Mesenchymal stem cell (in vitro differentiated cells and primary cell): Measurements from ENCODE around the gene SIDT2.

Experiments
- DNase-seq: peaks from one replicate; pipeline ENCODE4 v3.0.0-alpha.2; 2013
- H2AFZ ChIP-seq: one replicate; pipeline ENCODE4 v1.6.1; 2013; ENCODE audit warnings: low read depth, mild to moderate bottlenecking, control low read depth, inconsistent platforms, low read length, moderate library complexity
- H2AK5ac ChIP-seq: 2 replicates; pipeline ENCODE4 v1.6.1; 2013; ENCODE audit warnings: low read length, moderate library complexity, mild to moderate bottlenecking, inconsistent platforms; ENCODE audit not compliant: severe bottlenecking
- H2BK120ac ChIP-seq: one replicate; pipeline ENCODE4 v1.6.1; 2013; ENCODE audit warnings: low read depth, mild to moderate bottlenecking, inconsistent platforms, low read length, moderate library complexity
- H2BK12ac ChIP-seq, 2 experiments: one replicate each; pipeline ENCODE4 v1.6.1; 2013; ENCODE audit warnings: inconsistent platforms in 2 of 2, low read length in 2 of 2, mild to moderate bottlenecking in 2 of 2, moderate library complexity in 2 of 2, control low read depth in 1 of 2
- H2BK15ac ChIP-seq: one replicate; pipeline ENCODE4 v1.6.1; 2013; ENCODE audit warnings: mild to moderate bottlenecking, low read depth, inconsistent platforms; ENCODE audit not compliant: poor library complexity, severe bottlenecking
- H2BK5ac ChIP-seq: 2 replicates; pipeline ENCODE4 v1.6.1; 2013; ENCODE audit warnings: low read depth, mild to moderate bottlenecking, low read length, control low read depth, inconsistent platforms; ENCODE audit not compliant: poor library complexity, severe bottlenecking
- H3K14ac ChIP-seq, 2 experiments: one replicate each; pipeline ENCODE4 v1.6.1; 2013; ENCODE audit warnings: inconsistent platforms in 2 of 2, low read length in 2 of 2, control low read depth in 1 of 2, mild to moderate bottlenecking in 1 of 2, moderate library complexity in 1 of 2
- H3K18ac ChIP-seq, 2 experiments: one replicate each; pipeline ENCODE4 v1.6.1; 2013; ENCODE audit warnings: inconsistent platforms in 2 of 2, low read length in 2 of 2, control low read depth in 1 of 2, low read depth in 1 of 2, mild to moderate bottlenecking in 1 of 2
- H3K23ac ChIP-seq, 2 experiments: one replicate each; pipeline ENCODE4 v1.6.1; 2013; ENCODE audit warnings: inconsistent platforms in 2 of 2, low read length in 2 of 2, mild to moderate bottlenecking in 2 of 2, moderate library complexity in 2 of 2, control low read depth in 1 of 2
- H3K27ac ChIP-seq: 2 replicates; pipeline ENCODE4 v1.5.1; 2013; ENCODE audit warnings: mild to moderate bottlenecking, moderate library complexity, low read length, control low read depth, inconsistent platforms; ENCODE audit not compliant: poor library complexity, severe bottlenecking
- H3K27me3 ChIP-seq, 2 experiments: 2 replicates each; pipeline versions ENCODE4 v1.6.1 to v1.7.0; 2013; ENCODE audit warnings: low read length in 2 of 2, mild to moderate bottlenecking in 2 of 2, moderate library complexity in 2 of 2, control low read depth in 1 of 2, inconsistent platforms in 1 of 2; ENCODE audit not compliant: control insufficient read depth in 1 of 2, insufficient read depth in 1 of 2
- H3K36me3 ChIP-seq, 2 experiments: 2 replicates each; pipeline versions ENCODE4 v1.6.1 to v1.7.0; 2013; ENCODE audit warnings: low read length in 2 of 2, control low read depth in 1 of 2, inconsistent platforms in 1 of 2, low read depth in 1 of 2, mild to moderate bottlenecking in 1 of 2; ENCODE audit not compliant: insufficient read depth in 2 of 2, control insufficient read depth in 1 of 2
- H3K4ac ChIP-seq, 2 experiments: one replicate each; pipeline ENCODE4 v1.6.1; 2013; ENCODE audit warnings: inconsistent platforms in 2 of 2, low read length in 2 of 2, mild to moderate bottlenecking in 2 of 2, moderate library complexity in 2 of 2, control low read depth in 1 of 2, low read depth in 1 of 2
- H3K4me1 ChIP-seq: 2 replicates; pipeline ENCODE4 v1.6.1; 2013; ENCODE audit warnings: low read depth, low read length, control low read depth; ENCODE audit not compliant: control insufficient read depth, insufficient read depth
- H3K4me2 ChIP-seq: 2 replicates; pipeline ENCODE4 v1.6.1; 2013; ENCODE audit warnings: low read length, mild to moderate bottlenecking, inconsistent platforms; ENCODE audit not compliant: poor library complexity, severe bottlenecking
- H3K4me3 ChIP-seq, 2 experiments: 2 replicates each; pipeline versions ENCODE4 v1.5.1 to v1.7.0; 2013; ENCODE audit warnings: low read length in 2 of 2, mild to moderate bottlenecking in 2 of 2, control low read depth in 1 of 2, low read depth in 1 of 2; ENCODE audit not compliant: insufficient read depth in 1 of 2
- H3K79me1 ChIP-seq: replicated peaks from 2 replicates; pipeline ENCODE4 v1.6.1; 2013; ENCODE audit warnings: mild to moderate bottlenecking, control low read depth, low read length, inconsistent platforms; ENCODE audit not compliant: poor library complexity, severe bottlenecking
- H3K9ac ChIP-seq: 2 replicates; pipeline ENCODE4 v1.7.0; 2013; ENCODE audit warnings: mild to moderate bottlenecking, low read length, moderate library complexity
- H3K9me3 ChIP-seq: 2 replicates; pipeline ENCODE4 v1.7.0; 2013; ENCODE audit warnings: mild to moderate bottlenecking, low read length; ENCODE audit not compliant: control insufficient read depth
- H4K8ac ChIP-seq: one replicate; pipeline ENCODE4 v1.6.1; 2013; ENCODE audit warnings: inconsistent platforms, mild to moderate bottlenecking, low read length, moderate library complexity
- H4K91ac ChIP-seq: one replicate; pipeline ENCODE4 v1.6.1; 2013; ENCODE audit warnings: mild to moderate bottlenecking, low read length, inconsistent platforms
- WGBS: methylation state at CpG from one replicate; pipeline ENCODE4 v1.1.7; 2013; ENCODE audit warnings: mixed read lengths; 5-methylcytosine and 5-hydroxymethylcytosine counted together

Gene SIDT2

GRCh38 chr11:117199916-117200812 lies 21.6 kb downstream of the SIDT2 start:
- H3K9ac ChIP-seq, result peak overlapping the region; percentile 86
- peak overlapping the region; percentile 67 for H4K91ac ChIP-seq
- peak overlapping the region in 1 of 2 experiments; percentile 32 for H3K4ac ChIP-seq
- no peak overlapping the region for H2AFZ ChIP-seq
- peak overlapping the region; percentile 85 for H3K4me2 ChIP-seq
- peak overlapping the region in 1 of 2 experiments; percentile 84 for H2BK12ac ChIP-seq
- peak overlapping the region in 1 of 2 experiments; percentile 85 for H3K14ac ChIP-seq
- H4K8ac ChIP-seq, result peak overlapping the region; percentile 1
- H3K4me3 ChIP-seq, result peak overlapping the region; percentile 63 to 69
- H2BK120ac ChIP-seq, result no peak overlapping the region
- peaks cover 4% of the 10 kb centered on the region for H3K79me1 ChIP-seq
- DNase-seq, result no peak
- H3K18ac ChIP-seq, result peak overlapping the region; percentile 54 to 75
- H2BK5ac ChIP-seq, result peak overlapping the region; percentile 71
- H2BK15ac ChIP-seq, result no peak overlapping the region
- H2AK5ac ChIP-seq, result peak overlapping the region; percentile 28
- H3K23ac ChIP-seq, result peak overlapping the region in 1 of 2 experiments; percentile 74
- no peaks in the 10 kb centered on the region for H3K9me3 ChIP-seq
- H3K4me1 ChIP-seq, result peaks cover 53% of the 10 kb centered on the region
- peak overlapping the region; percentile 96 for H3K27ac ChIP-seq
- 30% methylated on average over 12 of the region's 13 CpGs for WGBS
- H3K36me3 ChIP-seq, result peaks cover 29 to 54% of the 10 kb centered on the region in 2 experiments
- no peaks in the 10 kb centered on the region for H3K27me3 ChIP-seq

GRCh38 chr11:117200813-117201657 lies 22.5 kb downstream of the SIDT2 start:
- H4K91ac ChIP-seq, result no peak overlapping the region
- H3K18ac ChIP-seq, result no peak overlapping the region
- H2BK12ac ChIP-seq, result peak overlapping the region in 1 of 2 experiments; percentile 19
- peak overlapping the region; percentile 63 to 69 for H3K4me3 ChIP-seq
- H3K4ac ChIP-seq, result peak overlapping the region in 1 of 2 experiments; percentile 21
- peaks cover 29 to 55% of the 10 kb centered on the region in 2 experiments for H3K36me3 ChIP-seq
- H2AFZ ChIP-seq, result no peak overlapping the region
- peak; percentile 45 for DNase-seq
- peak overlapping the region; percentile 58 for H4K8ac ChIP-seq
- H3K14ac ChIP-seq, result peak overlapping the region in 1 of 2 experiments; percentile 68
- peaks cover 57% of the 10 kb centered on the region for H3K4me1 ChIP-seq
- peak overlapping the region; percentile 86 for H3K9ac ChIP-seq
- no peak overlapping the region for H2BK120ac ChIP-seq
- peak overlapping the region; percentile 85 for H3K4me2 ChIP-seq
- no peaks in the 10 kb centered on the region for H3K27me3 ChIP-seq
- peak overlapping the region in 1 of 2 experiments; percentile 23 for H3K23ac ChIP-seq
- WGBS, result 75% methylated on average over 11 of the region's 12 CpGs
- H2AK5ac ChIP-seq, result no peak overlapping the region
- no peaks in the 10 kb centered on the region for H3K9me3 ChIP-seq
- H3K79me1 ChIP-seq, result peaks cover 4% of the 10 kb centered on the region
- H2BK15ac ChIP-seq, result no peak overlapping the region
- peak overlapping the region; percentile 96 for H3K27ac ChIP-seq
- H2BK5ac ChIP-seq, result no peak overlapping the region

- peak overlapping the region; percentile 96 for H3K27ac ChIP-seq
- H3K4ac ChIP-seq, result no peak overlapping the region
- H3K79me1 ChIP-seq, result peaks cover 4% of the 10 kb centered on the region
- H2AFZ ChIP-seq, result no peak overlapping the region
- no peaks in the 10 kb centered on the region for H3K9me3 ChIP-seq
- 80% methylated on average over 14 of the region's 14 CpGs for WGBS
- peak overlapping the region; percentile 11 for H2AK5ac ChIP-seq
- H3K14ac ChIP-seq, result no peak overlapping the region
- H2BK15ac ChIP-seq, result no peak overlapping the region
- peak overlapping the region in 1 of 2 experiments; percentile 18 for H3K18ac ChIP-seq
- no peak for DNase-seq
- no peak overlapping the region for H2BK120ac ChIP-seq
- H3K4me2 ChIP-seq, result peak overlapping the region; percentile 85
- H3K23ac ChIP-seq, result no peak overlapping the region
- peak overlapping the region; percentile 63 to 69 for H3K4me3 ChIP-seq
- peaks cover 25 to 51% of the 10 kb centered on the region in 2 experiments for H3K36me3 ChIP-seq
- H2BK12ac ChIP-seq, result peak overlapping the region in 1 of 2 experiments; percentile 49
- no peak overlapping the region for H4K91ac ChIP-seq
- peak overlapping the region; percentile 58 for H4K8ac ChIP-seq
- peaks cover 60% of the 10 kb centered on the region for H3K4me1 ChIP-seq
- peak overlapping the region; percentile 86 for H3K9ac ChIP-seq
- H2BK5ac ChIP-seq, result no peak overlapping the region
- no peaks in the 10 kb centered on the region for H3K27me3 ChIP-seq
Observed at GRCh38 chr11:117201658-117202305, 23.2 kb downstream of the SIDT2 start.
